Measurements from ENCODE around the gene RNF2.

DNA sequence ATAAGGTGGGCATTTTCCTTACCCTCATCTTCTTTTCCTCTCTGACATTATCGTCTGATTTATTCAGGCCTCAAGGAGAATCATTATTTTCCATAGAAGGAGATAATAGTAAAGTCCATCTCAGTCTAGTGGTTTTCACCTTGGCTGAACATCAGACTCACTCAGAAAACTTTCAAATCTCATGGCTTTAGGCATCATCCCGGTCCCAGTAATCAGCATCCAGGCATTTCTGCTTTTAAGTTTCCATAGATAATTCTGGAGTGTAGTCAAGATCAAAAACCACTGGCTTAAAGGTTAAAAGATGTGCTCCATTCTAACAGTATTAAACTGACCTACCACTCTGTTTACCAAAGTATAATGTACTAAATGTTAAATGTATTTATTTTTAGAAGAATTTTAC lies 49.4 kb downstream of the RNF2 start:
- TF ChIP-seq CTCF (IDR thresholded peaks at IDR 0.05) = no peak
- TF ChIP-seq ZFX (IDR thresholded peaks at IDR 0.05; ENCODE audit: borderline replicate concordance) = no peak

Measured in 22Rv1 (cell line).